Left ventricle myocardium inferior (tissue), 1 donor: ENCODE data around the gene TNC. TPM values are rescaled to one million over a fixed set of nuclear protein-coding genes. Genes with fewer than 3 reads are reported as not detected.

Experiments used
- DNase-seq: peaks from one replicate; pipeline ENCODE4 v3.0.0-alpha.2; 2020
- H3K27ac ChIP-seq: fragments of 200-600 bp; replicated peaks from 2 replicates; pipeline ENCODE4 v1.8.0; 2021
- H3K27me3 ChIP-seq: fragments of 200-600 bp; 2 replicates; pipeline ENCODE4 v1.8.0; 2021; ENCODE audit warnings: low read depth
- H3K36me3 ChIP-seq: fragments of 200-600 bp; 2 replicates; pipeline ENCODE4 v1.8.0; 2021
- H3K4me1 ChIP-seq: fragments of 200-600 bp; 2 replicates; pipeline ENCODE4 v1.8.0; 2021
- H3K4me3 ChIP-seq: fragments of 200-600 bp; 2 replicates; pipeline ENCODE4 v1.8.0; 2021; ENCODE audit warnings: mild to moderate bottlenecking, moderate library complexity
- H3K9me3 ChIP-seq: fragments of 200-600 bp; replicated peaks from 2 replicates; pipeline ENCODE4 v1.8.0; 2021
- intact Hi-C: fragments of 100-400 bp; cut with micrococcal nuclease; formaldehyde crosslinking; loops from one replicate; pipeline ENCODE4 v1.11.0; 2022
- total RNA-seq: library from RNA; stranded (reverse); fragmentation: NEBNext Ultra II Directional; extraction: Animal tissue kit (Norgen Biotek cat#: 25700); gene quantifications from one replicate; pipeline ENCODE4 v1.2.1, GENCODE V29; 2021
- TF ChIP-seq, protein P1 (sequence below): fragments of 200-600 bp; IDR thresholded peaks from 2 replicates; pipeline ENCODE4 v1.8.0; 2021; ENCODE audit warnings: antibody characterized with exemption, mild to moderate bottlenecking, borderline replicate concordance
- donor health status: DM: no; HTN: yes; CAD: no; lungs with severe emphysema.

Gene TNC
- total RNA-seq, 1 donor from 2014 or later = 3.4 TPM

DNA sequence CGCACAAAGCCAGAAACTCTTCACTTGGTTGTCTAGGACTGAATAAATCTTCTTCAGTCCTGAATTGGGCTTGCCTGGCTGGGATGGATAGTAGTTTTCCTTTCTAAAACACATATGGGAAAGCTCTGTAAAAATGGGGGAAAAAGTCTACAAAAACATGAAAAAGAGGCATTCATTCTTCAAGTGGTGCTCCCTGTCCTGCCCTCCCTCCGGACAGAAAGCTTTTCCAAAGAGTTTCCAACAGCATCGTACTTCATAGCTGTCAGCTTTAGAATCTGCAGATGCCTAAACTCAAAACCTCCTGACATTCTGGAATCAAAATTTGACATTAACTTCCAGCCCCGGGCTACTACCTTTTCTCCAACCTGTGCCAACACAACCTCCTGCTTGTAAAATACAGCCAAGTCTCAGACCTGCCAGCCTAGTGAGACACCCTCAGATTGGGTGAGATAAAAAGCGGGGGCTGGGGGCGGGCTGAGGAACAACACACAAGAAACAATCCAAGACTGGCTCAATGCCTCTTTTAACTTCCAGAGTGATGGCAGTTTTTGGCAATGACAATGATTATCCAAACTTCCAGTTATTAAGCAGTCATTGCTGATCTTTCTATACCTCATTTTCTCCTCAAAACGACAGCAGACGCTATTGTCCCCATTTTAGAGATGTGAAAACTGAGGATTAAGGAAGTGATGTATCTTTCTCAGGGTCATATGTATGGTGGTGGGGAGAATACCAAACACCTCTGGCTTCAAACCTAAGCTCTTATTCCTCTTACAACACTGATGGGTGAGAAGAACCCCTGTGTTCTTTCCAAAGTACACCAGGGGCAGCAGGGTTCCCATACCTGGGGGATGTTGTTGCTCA is 1.3 kb downstream of the TNC start:
- intact Hi-C loops = no loop called here
- TF ChIP-seq, protein P1, sequence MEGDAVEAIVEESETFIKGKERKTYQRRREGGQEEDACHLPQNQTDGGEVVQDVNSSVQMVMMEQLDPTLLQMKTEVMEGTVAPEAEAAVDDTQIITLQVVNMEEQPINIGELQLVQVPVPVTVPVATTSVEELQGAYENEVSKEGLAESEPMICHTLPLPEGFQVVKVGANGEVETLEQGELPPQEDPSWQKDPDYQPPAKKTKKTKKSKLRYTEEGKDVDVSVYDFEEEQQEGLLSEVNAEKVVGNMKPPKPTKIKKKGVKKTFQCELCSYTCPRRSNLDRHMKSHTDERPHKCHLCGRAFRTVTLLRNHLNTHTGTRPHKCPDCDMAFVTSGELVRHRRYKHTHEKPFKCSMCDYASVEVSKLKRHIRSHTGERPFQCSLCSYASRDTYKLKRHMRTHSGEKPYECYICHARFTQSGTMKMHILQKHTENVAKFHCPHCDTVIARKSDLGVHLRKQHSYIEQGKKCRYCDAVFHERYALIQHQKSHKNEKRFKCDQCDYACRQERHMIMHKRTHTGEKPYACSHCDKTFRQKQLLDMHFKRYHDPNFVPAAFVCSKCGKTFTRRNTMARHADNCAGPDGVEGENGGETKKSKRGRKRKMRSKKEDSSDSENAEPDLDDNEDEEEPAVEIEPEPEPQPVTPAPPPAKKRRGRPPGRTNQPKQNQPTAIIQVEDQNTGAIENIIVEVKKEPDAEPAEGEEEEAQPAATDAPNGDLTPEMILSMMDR = no peak
- Histone ChIP-seq H3K4me3 (no peak overlapping the region), H3K27ac (no peak overlapping the region), H3K9me3 (no peaks in the 10 kb centered on the region), H3K36me3 (no peaks in the 10 kb centered on the region), H3K4me1 (peaks cover 17% of the 10 kb centered on the region), H3K27me3 (peaks cover 97% of the 10 kb centered on the region)
- no peak for DNase-seq

GRCh38 chr9:115115924-115116323 is 2.0 kb downstream of the TNC start:
- TF ChIP-seq, protein P1 = no peak
- no peaks in the 10 kb centered on the region for H3K36me3 ChIP-seq
- no peak for DNase-seq
- H3K4me1 ChIP-seq = peaks cover 17% of the 10 kb centered on the region
- H3K27me3 ChIP-seq = peaks cover 90% of the 10 kb centered on the region
- H3K4me3 ChIP-seq = no peak overlapping the region
- H3K27ac ChIP-seq = no peak overlapping the region
- intact Hi-C loops = no loop called here
- H3K9me3 ChIP-seq = no peaks in the 10 kb centered on the region

GRCh38 chr9:115115117-115115880 is 2.7 kb downstream of the TNC start:
- Histone ChIP-seq H3K9me3 (no peaks in the 10 kb centered on the region), H3K27me3 (peaks cover 84% of the 10 kb centered on the region), H3K27ac (no peak overlapping the region), H3K36me3 (no peaks in the 10 kb centered on the region), H3K4me1 (peaks cover 17% of the 10 kb centered on the region), H3K4me3 (no peak overlapping the region)
- TF ChIP-seq, protein P1 = no peak
- intact Hi-C loops = no loop called here
- no peak for DNase-seq

- peaks cover 79% of the 10 kb centered on the region for H3K27me3 ChIP-seq
- TF ChIP-seq, protein P1 = no peak
- peaks cover 17% of the 10 kb centered on the region for H3K4me1 ChIP-seq
- intact Hi-C loops = no loop called here
- no peak for DNase-seq
- no peaks in the 10 kb centered on the region for H3K9me3 ChIP-seq
- H3K4me3 ChIP-seq = no peak overlapping the region
- H3K36me3 ChIP-seq = no peaks in the 10 kb centered on the region
- H3K27ac ChIP-seq = no peak overlapping the region
These were observed 3.4 kb downstream of the TNC start for GRCh38 chr9:115114546-115114945.

GRCh38 chr9:115114084-115114483 is 3.9 kb downstream of the TNC start:
- TF ChIP-seq, protein P1 = no peak
- peaks cover 79% of the 10 kb centered on the region for H3K27me3 ChIP-seq
- H3K4me3 ChIP-seq = no peak overlapping the region
- intact Hi-C loops = no loop called here
- H3K27ac ChIP-seq = no peak overlapping the region
- H3K4me1 ChIP-seq = peaks cover 15% of the 10 kb centered on the region
- H3K36me3 ChIP-seq = no peaks in the 10 kb centered on the region
- no peak for DNase-seq
- no peaks in the 10 kb centered on the region for H3K9me3 ChIP-seq
